ENCODE measurements around the gene TOR1B. TPM values are rescaled to one million over a fixed set of nuclear protein-coding genes. Genes with fewer than 3 reads are reported as not detected.

Gene TOR1B
- total RNA-seq = 22.3 and 25.5 TPM in 2 replicates

GRCh38 chr9:129802833-129803675, at the start of gene TOR1B:
TOR1B (plus strand) TSS chr9:129803184; CDS start chr9:129803213, 29 bp downstream.

GRCh38 chr9:129823935-129824601, 21.1 kb downstream of the TOR1B start, which contains the start of gene TOR1A:
TOR1A (minus strand) TSS chr9:129824136; CDS start chr9:129824085, 51 bp downstream.

DNA sequence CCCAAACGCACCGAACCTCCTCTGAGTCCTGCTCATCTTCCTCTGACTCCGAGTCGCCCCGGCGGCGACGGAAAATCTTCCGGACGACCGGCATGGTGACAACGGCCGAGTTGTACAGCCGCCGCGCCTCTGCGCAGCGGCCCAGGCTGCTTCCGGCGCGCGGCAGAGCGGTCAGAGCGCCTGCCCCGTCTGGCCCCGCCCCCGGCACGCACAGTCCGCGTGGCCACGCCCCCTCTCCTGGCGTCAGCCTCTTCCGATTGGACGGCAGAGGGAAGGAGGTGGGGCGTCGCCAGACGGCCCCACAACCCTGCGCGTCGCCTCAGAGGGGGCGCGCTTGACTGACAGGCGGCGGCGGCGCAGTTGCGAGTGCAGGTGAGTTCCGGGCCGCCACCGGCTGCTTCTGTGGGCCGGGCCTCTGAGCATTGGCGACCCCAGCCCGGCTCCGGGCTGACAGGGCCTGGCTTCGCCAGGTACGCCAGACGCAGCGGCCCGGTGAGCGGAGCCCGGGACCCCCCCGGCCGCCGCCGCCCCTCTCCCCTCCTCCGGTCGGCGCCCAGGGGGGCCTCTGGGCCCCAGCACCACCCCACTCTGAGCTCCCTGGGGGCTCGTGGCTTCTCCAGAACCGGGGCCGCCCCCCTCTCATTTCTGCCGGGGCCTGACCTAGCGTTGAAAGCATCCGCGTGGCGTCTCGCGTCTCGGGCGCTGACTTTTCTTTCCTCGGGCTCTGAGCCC, 32.3 kb downstream of the TOR1B start, which contains the start of the genes C9orf78 and USP20:
TSS of gene C9orf78 (minus strand) at position 148 of the 732 bp plus-strand sequence. CDS start at position 94, 54 bp downstream.
TSS of gene USP20 (plus strand) at position 331 of the 732 bp plus-strand sequence. CDS start 17,098 bp downstream, outside the sequence.

Other genes with a start within 250 kb of the TOR1B start
- not detected in 2 replicates for gene C9orf50, start 182.1 kb upstream of the TOR1B start, total RNA-seq
- 19.8 and 20.4 TPM in 2 replicates for gene NTMT1, start 177.0 kb upstream of the TOR1B start, total RNA-seq
- gene ASB6, start 161.0 kb upstream of the TOR1B start, total RNA-seq = 9.5 and 10.2 TPM in 2 replicates
- gene PRRX2, start 137.5 kb upstream of the TOR1B start, total RNA-seq = 0.17 and 0.33 TPM in 2 replicates
- 0.09 and 0.65 TPM in 2 replicates for gene PTGES, start 50.1 kb upstream of the TOR1B start, total RNA-seq
- gene TOR1A, start 21.0 kb downstream of the TOR1B start, total RNA-seq = 23.1 and 25.4 TPM in 2 replicates
- gene C9orf78, start 32.1 kb downstream of the TOR1B start, total RNA-seq = 31.4 and 32.0 TPM in 2 replicates
- gene USP20, start 32.3 kb downstream of the TOR1B start, total RNA-seq = 5.5 TPM in 2 replicates
- gene FNBP1, start 240.0 kb downstream of the TOR1B start, total RNA-seq = 79.2 and 91.4 TPM in 2 replicates

Measured in dermis lymphatic vessel endothelial cell (primary cell).